A549 treated with dexamethasone at 1 μM for 4 hours (cell line): ENCODE data around the gene RNF6. TPM values are rescaled to one million over a fixed set of nuclear protein-coding genes. Genes with fewer than 3 reads are reported as not detected.

Source experiments
- total RNA-seq: library from RNA; stranded (reverse); fragments of 200-300 nt; extraction: Qiagen RNA extraction; gene quantifications from 5 replicates; pipeline ENCODE4 v1.2.3, GENCODE V29; 2022

RNF6 gene
- total RNA-seq: 26.1 to 30.7 TPM (median 27.7 TPM) in 5 replicates

DNA sequence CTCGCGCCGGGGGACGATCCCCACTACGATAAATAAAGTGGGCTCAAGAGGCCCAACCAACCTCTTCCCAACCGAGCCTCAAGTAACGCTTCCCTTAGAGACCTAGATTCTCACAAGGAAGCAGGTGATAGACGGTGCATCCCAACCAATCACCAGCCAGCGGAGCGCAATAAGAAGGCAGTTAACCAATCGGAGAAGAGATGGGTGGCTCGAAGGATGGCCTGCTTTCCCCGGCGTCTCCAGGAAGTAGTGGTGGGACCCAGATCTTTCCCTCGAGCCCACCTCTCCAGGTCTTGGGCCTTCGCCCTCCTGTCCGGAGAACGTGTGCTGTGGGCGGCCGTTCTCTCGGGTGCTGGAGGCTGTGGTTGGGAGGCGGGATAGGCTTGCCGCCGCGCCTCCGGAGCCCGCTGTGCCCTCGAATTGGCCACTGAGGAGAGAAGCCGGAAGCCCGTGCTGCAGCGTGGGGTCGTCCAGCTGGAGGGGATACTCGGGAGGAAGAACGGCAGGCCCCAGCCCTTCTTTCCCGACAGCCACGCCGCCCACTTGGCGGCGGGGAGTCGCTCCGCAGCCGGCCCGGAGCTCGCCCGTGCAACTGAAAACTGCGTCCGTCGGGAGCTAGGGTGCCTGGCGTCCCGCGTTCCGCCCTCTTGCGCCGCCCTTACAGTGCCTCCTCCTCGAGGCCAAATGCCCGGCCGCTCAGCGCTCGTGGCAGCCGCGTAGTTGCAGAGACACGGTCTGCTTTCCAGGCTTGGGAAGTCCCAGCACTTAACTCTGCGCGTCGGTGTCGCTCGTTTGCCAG lies at the start of gene RNF6:
Gene RNF6 (minus strand): TSS at position 594 of the 799 bp plus-strand sequence. CDS start 2,665 bp downstream, outside the sequence.

DNA sequence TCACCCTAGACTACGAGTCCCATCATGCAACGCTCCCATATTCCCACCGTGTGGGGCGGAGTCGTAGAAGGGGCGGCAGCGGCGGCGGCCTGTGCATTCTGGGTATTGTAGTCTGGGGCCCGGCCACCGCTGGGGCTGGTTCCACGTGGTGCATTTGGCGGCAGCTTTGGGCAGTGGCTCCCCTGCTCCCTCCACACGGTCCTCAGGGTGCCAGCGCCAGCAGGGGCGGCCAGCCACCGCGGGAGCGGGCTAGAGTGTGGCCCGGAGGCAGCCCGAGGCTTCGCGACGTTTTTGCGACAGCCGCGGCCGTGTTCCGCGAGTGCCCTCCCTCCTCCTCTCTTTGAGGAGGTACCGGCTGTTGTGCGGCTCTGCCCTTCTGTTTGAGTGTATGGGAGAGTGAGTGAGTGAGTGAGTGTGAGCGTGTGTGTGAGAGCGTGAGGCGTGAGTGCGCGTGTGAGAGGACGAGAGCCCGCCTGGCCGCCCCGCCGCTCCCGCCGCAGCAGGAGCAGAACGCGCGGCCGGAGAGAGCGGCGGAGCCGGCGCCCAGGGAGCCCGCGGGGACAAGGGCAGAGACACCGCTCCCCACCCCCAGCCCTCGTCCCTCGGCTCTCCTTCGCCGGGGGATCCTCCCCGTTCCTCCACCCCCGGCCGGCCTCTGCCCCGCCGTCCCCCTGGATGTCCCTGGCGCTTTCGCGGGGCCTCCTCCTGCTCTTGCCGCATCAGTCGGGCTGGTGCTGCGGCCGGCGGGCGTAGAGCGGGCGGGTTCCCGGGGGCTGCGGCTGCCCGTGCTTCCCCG lies 31.9 kb upstream of the RNF6 start, which contains the start of gene CDK8:
Gene CDK8 (plus strand): TSS at position 343 of the 796 bp plus-strand sequence. CDS start 513 bp downstream, outside the sequence.

Other genes starting within 250 kb of the RNF6 start
- 0.05 to 0.08 TPM (median 0.06 TPM) in 4 of 5 replicates, not detected in the other for gene SHISA2, start 170.3 kb downstream of the RNF6 start, total RNA-seq
- gene CDK8, start 31.8 kb upstream of the RNF6 start, total RNA-seq: 11.3 to 14.1 TPM (median 12.7 TPM) in 5 replicates